GM23338 (cell line): ENCODE measurements around the gene MMRN2. TPM values are rescaled to one million over a fixed set of nuclear protein-coding genes. Genes with fewer than 3 reads are reported as not detected.

Source experiments
- ATAC-seq: fragments of 200-7000 bp; cut with Tn5 transposase; 3 replicates; pipeline ENCODE4 v1.9.1; 2020
- DNase-seq: peaks from one replicate; pipeline ENCODE4 v3.0.0-alpha.2; 2015; ENCODE audit warnings: low spot score
- H2AFZ ChIP-seq: fragments of 200-600 bp; sonication (generic); 2 replicates; pipeline ENCODE4 v1.8.0; 2016; ENCODE audit warnings: antibody characterized with exemption, mild to moderate bottlenecking, moderate library complexity
- H3F3A ChIP-seq: fragments of 200-600 bp; sonication (generic); replicated peaks from 2 replicates; pipeline ENCODE4 v1.8.0; 2017; ENCODE audit warnings: antibody characterized with exemption, mixed run types, low read depth
- H3K27ac ChIP-seq: fragments of 200-600 bp; sonication (generic); 2 replicates; pipeline ENCODE4 v1.6.1; 2016; ENCODE audit warnings: low read depth
- H3K27me3 ChIP-seq: fragments of 200-600 bp; sonication (generic); 2 replicates; pipeline ENCODE4 v1.8.0; 2016; ENCODE audit warnings: mild to moderate bottlenecking, mixed run types, moderate library complexity; ENCODE audit not compliant: insufficient read depth
- H3K36me3 ChIP-seq: fragments of 200-600 bp; sonication (generic); 2 replicates; pipeline ENCODE4 v1.8.0; 2016; ENCODE audit warnings: mild to moderate bottlenecking; ENCODE audit not compliant: insufficient read depth
- H3K4me1 ChIP-seq: fragments of 200-600 bp; sonication (generic); 2 replicates; pipeline ENCODE4 v1.8.0; 2016; ENCODE audit warnings: mild to moderate bottlenecking, moderate library complexity; ENCODE audit not compliant: insufficient read depth
- H3K4me2 ChIP-seq: fragments of 200-600 bp; sonication (generic); 2 replicates; pipeline ENCODE4 v1.7.1; 2017; ENCODE audit warnings: mixed run types
- H3K4me3 ChIP-seq: fragments of 200-600 bp; sonication (generic); 2 replicates; pipeline ENCODE4 v1.6.1; 2016; ENCODE audit warnings: mixed run types
- H3K79me2 ChIP-seq: fragments of 200-600 bp; sonication (generic); replicated peaks from 2 replicates; pipeline ENCODE4 v1.8.0; 2017; ENCODE audit warnings: mild to moderate bottlenecking; ENCODE audit not compliant: insufficient read depth
- H3K9me2 ChIP-seq: fragments of 200-600 bp; sonication (generic); 2 replicates; pipeline ENCODE4 v1.8.0; 2017; ENCODE audit not compliant: insufficient read depth
- H4K20me1 ChIP-seq: fragments of 200-600 bp; sonication (generic); replicated peaks from 2 replicates; pipeline ENCODE4 v1.8.0; 2017; ENCODE audit warnings: mild to moderate bottlenecking; ENCODE audit not compliant: insufficient read depth
- H3K27ac Mint-ChIP-seq: 2 replicates; pipeline ENCODE4 v1.8.0; 2020; ENCODE audit warnings: inconsistent platforms, mild to moderate bottlenecking, moderate library complexity, mixed read lengths
- H3K27me3 Mint-ChIP-seq: 3 replicates; pipeline ENCODE4 v1.8.0; 2022; ENCODE audit warnings: low read depth, mild to moderate bottlenecking, moderate library complexity, mixed read lengths, inconsistent platforms; ENCODE audit not compliant: insufficient read depth, poor library complexity
- H3K36me3 Mint-ChIP-seq: 3 replicates; pipeline ENCODE4 v1.8.0; 2021; ENCODE audit warnings: low read depth, mild to moderate bottlenecking, inconsistent platforms, moderate library complexity, mixed read lengths
- H3K4me1 Mint-ChIP-seq: 3 replicates; pipeline ENCODE4 v1.8.0; 2020; ENCODE audit warnings: mild to moderate bottlenecking, inconsistent platforms, mixed read lengths
- H3K4me3 Mint-ChIP-seq: 3 replicates; pipeline ENCODE4 v1.8.0; 2021; ENCODE audit warnings: moderate library complexity, mild to moderate bottlenecking, inconsistent platforms, mixed read lengths
- H3K9me3 Mint-ChIP-seq: 3 replicates; pipeline ENCODE4 v1.8.0; 2020; ENCODE audit warnings: moderate library complexity, mild to moderate bottlenecking, inconsistent platforms, mixed read lengths
- CREB1 ChIP-seq: fragments of 250-450 bp; sonication (Bioruptor Pico); IDR thresholded peaks from 2 replicates; pipeline ENCODE4 v1.5.0; 2020; ENCODE audit warnings: low read depth, mild to moderate bottlenecking, moderate library complexity
- CTCF ChIP-seq, 2 experiments: fragments of 200-600 bp in 1 of 2; sonication (generic) in 1 of 2; conservative IDR thresholded peaks; 2 replicates each; pipeline versions ENCODE4 v1.5.1 to v1.6.1; 2016 to 2017; ENCODE audit warnings: antibody characterized with exemption in 2 of 2, low read depth in 2 of 2, mild to moderate bottlenecking in 2 of 2, moderate library complexity in 1 of 2
- EZH2phosphoT487 ChIP-seq: fragments of 200-600 bp; sonication (generic); IDR thresholded peaks from one replicate; pipeline ENCODE4 v1.8.1; 2018; ENCODE audit warnings: antibody characterized with exemption; ENCODE audit not compliant: unreplicated experiment
- NANOG ChIP-seq: IDR thresholded peaks from 2 replicates; pipeline ENCODE4 v1.6.1; 2016; ENCODE audit warnings: antibody characterized with exemption, borderline replicate concordance
- REST ChIP-seq: IDR thresholded peaks from one replicate; pipeline ENCODE4 v1.6.1; 2018; ENCODE audit warnings: antibody characterized with exemption; ENCODE audit not compliant: unreplicated experiment
- ZNF114 ChIP-seq: fragments of 250-450 bp; sonication (Bioruptor Pico); IDR thresholded peaks from 2 replicates; pipeline ENCODE4 v1.5.0; 2020; ENCODE audit warnings: mild to moderate bottlenecking, moderate library complexity
- ZNF462 ChIP-seq: fragments of 250-450 bp; sonication (Bioruptor Pico); IDR thresholded peaks from 2 replicates; pipeline ENCODE4 v1.5.0; 2020; ENCODE audit warnings: mild to moderate bottlenecking, moderate library complexity
- polyA plus RNA-seq: library from polyadenylated mRNA; unstranded; fragments of >200 nt; fragmentation: Nextera tagmentation; extraction: Ambion mirVana; gene quantifications from 2 replicates; pipeline ENCODE4 v1.2.1, GENCODE V29; 2016
- total RNA-seq: library from RNA; depleted of rRNA; stranded (reverse); fragments of >200 nt; shearing (Covaris generic); gene quantifications from 2 replicates; pipeline ENCODE4 v1.2.3, GENCODE V29; 2014

MMRN2 gene
- total and polyA plus RNA-seq, 2 experiments from 2014 or later, result 0.32 to 2.4 TPM

- no peak for TF ChIP-seq REST
- TF ChIP-seq EZH2phosphoT487, result no peak
- no peak for TF ChIP-seq NANOG
Measured at GRCh38 chr10:86900955-86901354, 56.5 kb downstream of the MMRN2 start (continued).

GRCh38 chr10:86899670-86900276 lies 57.6 kb downstream of the MMRN2 start:
- peaks cover 10% of the 10 kb centered on the region; the same call in 1 of the 2 replicates for H3K79me2 ChIP-seq
- H3F3A ChIP-seq, result peaks cover 7% of the 10 kb centered on the region; the same call in 1 of the 2 replicates
- Mint-ChIP-seq H3K27ac (no peak overlapping the region; the same call in 1 of the 2 replicates), H3K9me3 (no peaks in the 10 kb centered on the region), H3K4me1 (peaks cover 17% of the 10 kb centered on the region), H3K27me3 (peaks cover 4% of the 10 kb centered on the region), H3K4me3 (no peak overlapping the region), H3K36me3 (peaks cover 59% of the 10 kb centered on the region)
- H3K4me1 ChIP-seq, result peaks cover 14% of the 10 kb centered on the region
- DNase-seq (peak; percentile 84), ATAC-seq (peak; percentile 76)
- H4K20me1 ChIP-seq, result no peaks in the 10 kb centered on the region; the same call in 1 of the 2 replicates
- peaks cover 16% of the 10 kb centered on the region; the same call in 1 of the 2 replicates for H3K36me3 ChIP-seq
- H3K27me3 ChIP-seq, result no peaks in the 10 kb centered on the region
- H3K9me2 ChIP-seq, result no peaks in the 10 kb centered on the region
- no peak overlapping the region for H3K4me2 ChIP-seq
- no peak overlapping the region for H3K4me3 ChIP-seq
- peak; percentile 80 to 91 for TF ChIP-seq CTCF (conservative IDR thresholded peaks at IDR 0.05; ENCODE audit: low read depth in 2 of 2)
- TF ChIP-seq CREB1 (CRISPR knock-in tag), result no peak
- TF ChIP-seq ZNF114 (CRISPR knock-in tag), result no peak
- TF ChIP-seq ZNF462 (CRISPR knock-in tag), result no peak
- H2AFZ ChIP-seq, result no peak overlapping the region
- no peak overlapping the region for H3K27ac ChIP-seq
